Ovary (tissue), 3 donors: Measurements from ENCODE around the gene CACNB3.

Source experiments
- POLR2A ChIP-seq: fragments of 450-650 bp; IDR thresholded peaks from one replicate; pipeline ENCODE4 v1.6.1; 2017; ENCODE audit warnings: antibody characterized with exemption, mild to moderate bottlenecking, moderate library complexity
- TF ChIP-seq, protein P1 (sequence below), 3 donors: fragments of 450-650 bp in 2 of 3; fragments of 200-600 bp in 1 of 3; IDR thresholded peaks; one replicate each; pipeline versions ENCODE4 v1.5.1 to v1.8.0; 2016 to 2022; ENCODE audit warnings: antibody characterized with exemption in 3 of 3, mild to moderate bottlenecking in 1 of 3
- donor health status: DM: no; HTN: no; CAD: no.

GRCh38 chr12:48869191-48869590 lies 50.9 kb downstream of the CACNB3 start:
- TF ChIP-seq POLR2A, result no peak
- TF ChIP-seq, protein P1, sequence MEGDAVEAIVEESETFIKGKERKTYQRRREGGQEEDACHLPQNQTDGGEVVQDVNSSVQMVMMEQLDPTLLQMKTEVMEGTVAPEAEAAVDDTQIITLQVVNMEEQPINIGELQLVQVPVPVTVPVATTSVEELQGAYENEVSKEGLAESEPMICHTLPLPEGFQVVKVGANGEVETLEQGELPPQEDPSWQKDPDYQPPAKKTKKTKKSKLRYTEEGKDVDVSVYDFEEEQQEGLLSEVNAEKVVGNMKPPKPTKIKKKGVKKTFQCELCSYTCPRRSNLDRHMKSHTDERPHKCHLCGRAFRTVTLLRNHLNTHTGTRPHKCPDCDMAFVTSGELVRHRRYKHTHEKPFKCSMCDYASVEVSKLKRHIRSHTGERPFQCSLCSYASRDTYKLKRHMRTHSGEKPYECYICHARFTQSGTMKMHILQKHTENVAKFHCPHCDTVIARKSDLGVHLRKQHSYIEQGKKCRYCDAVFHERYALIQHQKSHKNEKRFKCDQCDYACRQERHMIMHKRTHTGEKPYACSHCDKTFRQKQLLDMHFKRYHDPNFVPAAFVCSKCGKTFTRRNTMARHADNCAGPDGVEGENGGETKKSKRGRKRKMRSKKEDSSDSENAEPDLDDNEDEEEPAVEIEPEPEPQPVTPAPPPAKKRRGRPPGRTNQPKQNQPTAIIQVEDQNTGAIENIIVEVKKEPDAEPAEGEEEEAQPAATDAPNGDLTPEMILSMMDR (IDR thresholded peaks at IDR 0.05), result no peak
